T-helper 1 cell (primary cell): ENCODE measurements around the gene PHAF1.

Source experiments
- DNase-seq, 5 donors: peaks; one replicate each; pipeline ENCODE4 v3.0.0-alpha.2; 2012 to 2020

Gene PHAF1

DNA sequence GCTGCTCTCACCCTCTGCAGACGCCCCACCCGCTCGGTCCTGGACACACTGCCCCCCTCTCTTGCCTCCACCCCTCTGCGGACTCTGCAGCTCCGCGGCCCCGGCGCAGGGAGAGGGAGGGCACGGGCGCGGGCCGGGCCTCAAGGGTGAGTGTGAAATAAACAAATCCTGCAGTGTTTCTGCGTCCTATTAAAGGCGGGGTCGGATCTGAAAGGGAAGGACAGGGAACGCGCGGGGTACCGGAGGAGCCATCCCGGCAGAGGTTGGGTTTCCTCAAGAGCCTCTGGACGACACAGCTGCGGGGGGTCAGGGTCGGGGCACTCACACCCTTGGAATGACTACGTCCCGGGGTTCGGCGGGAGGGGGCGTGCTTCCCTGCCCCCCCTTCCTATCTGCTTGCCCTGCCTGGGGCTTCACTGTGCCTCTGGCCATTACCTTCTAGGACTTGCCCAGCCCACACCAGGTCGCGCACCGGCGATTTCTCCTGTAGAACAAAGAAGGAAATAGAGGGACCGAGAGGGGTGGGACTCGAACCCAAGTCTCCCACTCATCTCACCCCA lies 54.3 kb downstream of the PHAF1 start:
- DNase-seq, result no peak

DNA sequence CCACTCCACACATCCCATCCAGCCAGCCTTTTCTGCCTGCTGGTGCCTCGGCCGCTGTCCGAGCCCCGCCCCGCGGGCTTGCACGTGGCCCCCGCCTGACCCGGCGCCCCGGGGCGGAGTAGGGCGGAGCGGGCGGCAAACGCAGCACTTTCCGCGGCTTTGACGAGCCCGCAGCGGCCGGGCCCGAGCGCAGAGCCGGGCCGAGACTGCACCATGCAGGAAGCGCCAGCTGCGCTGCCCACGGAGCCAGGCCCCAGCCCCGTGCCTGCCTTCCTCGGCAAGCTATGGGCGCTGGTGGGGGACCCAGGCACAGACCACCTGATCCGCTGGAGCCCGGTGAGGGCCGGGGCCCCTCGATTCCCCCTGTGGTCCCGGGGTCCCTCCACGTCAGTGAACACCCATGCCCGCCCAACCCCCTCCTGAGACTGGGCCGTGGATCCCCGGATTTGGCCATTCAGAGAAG lies 54.9 kb downstream of the PHAF1 start, which contains the start of gene HSF4:
Gene HSF4 (plus strand): TSS at position 147 of the 463 bp plus-strand sequence. CDS start 67 bp downstream, at position 214.
- peak in 1 of 5 donors; percentile 67 for DNase-seq

DNA sequence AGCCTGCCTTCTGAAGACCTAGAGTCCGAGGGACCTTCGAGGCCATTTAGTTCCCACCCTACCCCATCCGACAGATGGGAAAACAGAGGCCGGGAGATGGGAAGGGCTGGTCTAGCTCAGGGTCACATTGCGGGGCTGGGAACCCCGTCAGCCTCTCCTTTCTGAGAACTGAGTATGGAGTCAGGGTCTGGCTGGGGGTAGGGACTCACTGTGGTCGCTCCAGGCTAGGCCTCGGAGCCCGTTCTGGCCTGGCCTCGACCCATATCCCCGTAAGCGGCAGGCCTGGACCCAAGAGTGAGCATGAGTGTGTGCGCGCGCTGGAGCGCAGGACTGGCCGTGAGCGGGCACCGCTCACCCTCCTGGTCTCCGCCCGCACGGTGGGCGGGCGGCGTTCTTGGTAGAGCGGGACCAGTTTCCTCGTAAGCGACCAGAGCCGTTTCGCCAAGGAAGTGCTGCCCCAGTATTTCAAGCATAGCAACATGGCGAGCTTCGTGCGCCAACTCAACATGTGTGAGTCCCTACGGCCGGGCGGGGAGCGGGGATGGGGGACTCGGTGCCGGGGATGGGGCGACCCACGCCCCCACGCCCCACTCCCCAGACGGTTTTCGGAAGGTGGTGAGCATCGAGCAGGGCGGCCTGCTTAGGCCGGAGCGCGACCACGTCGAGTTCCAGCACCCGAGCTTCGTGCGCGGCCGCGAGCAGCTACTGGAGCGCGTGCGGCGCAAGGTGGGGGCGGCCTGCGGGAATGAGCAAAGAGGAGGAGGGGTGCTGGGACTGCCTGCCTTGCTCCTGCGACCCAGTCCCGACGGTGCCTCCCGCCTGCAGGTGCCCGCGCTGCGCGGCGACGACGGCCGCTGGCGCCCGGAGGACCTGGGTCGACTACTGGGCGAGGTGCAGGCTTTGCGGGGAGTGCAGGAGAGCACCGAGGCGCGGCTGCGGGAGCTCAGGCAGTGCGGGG lies 55.7 kb downstream of the PHAF1 start:
- DNase-seq, result peak in 1 of 5 donors; percentile 61

DNA sequence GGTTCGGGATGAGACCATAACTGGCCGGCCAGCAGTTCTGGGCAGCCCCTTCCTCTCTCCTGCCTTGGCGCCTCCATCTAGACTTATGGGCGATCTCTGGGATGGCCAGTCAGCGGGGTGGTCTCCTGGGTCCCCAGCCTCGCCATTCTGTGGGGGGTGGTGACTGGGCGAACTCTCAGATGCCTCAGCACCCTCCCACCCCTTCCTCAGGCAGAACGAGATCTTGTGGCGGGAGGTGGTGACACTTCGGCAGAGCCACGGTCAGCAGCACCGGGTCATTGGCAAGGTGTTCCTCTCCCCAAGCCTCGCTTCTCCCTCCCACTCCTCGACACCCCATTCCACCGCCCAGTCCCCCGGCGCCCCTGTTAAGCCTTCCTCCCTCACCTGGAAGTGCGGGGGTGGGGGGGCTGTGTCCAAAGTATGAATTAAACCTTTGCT lies 56.4 kb downstream of the PHAF1 start:
- no peak for DNase-seq

DNA sequence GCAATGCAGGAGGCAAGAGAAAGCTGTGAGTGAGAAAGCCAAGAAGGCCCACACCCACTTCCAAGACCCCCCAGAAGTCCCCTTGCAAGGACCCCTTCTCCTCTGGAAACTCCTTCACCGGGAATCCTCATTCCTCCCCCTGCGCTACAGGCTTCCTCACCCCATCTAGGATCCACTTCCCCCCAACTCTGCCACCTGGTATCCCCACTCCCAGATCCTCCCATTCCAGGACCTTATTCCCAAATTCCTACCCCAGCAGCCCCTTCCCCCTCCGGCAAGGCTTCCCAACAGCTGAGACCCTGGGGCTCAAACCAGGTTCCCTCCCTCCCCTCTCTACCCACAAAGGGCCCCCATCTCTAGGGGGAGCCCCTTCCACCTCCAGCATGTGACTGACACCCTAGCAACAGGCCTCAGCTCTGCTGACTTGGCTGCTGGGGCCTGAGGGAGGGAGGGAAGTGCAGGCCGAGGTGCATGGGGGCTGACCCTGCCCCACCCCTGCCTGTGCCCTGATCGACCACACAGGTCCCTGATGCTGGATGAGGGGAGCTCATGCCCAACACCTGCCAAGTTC lies 56.9 kb downstream of the PHAF1 start:
- DNase-seq, result no peak

DNA sequence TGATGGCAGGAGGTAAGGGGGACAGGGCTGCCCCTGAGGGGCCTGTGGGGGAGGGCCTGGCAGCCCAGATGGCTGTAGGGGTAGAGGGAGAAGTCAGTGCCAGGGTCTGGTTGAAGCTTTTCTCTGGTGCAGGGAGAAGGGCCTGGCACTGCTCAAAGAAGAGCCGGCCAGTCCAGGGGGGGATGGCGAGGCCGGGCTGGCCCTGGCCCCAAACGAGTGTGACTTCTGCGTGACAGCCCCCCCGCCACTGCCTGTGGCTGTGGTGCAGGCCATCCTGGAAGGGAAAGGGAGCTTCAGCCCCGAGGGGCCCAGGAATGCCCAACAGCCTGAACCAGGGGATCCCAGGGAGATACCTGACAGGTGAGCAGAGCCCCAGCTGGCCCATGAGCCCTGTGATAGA lies 57.8 kb downstream of the PHAF1 start:
- DNase-seq, result no peak

DNA sequence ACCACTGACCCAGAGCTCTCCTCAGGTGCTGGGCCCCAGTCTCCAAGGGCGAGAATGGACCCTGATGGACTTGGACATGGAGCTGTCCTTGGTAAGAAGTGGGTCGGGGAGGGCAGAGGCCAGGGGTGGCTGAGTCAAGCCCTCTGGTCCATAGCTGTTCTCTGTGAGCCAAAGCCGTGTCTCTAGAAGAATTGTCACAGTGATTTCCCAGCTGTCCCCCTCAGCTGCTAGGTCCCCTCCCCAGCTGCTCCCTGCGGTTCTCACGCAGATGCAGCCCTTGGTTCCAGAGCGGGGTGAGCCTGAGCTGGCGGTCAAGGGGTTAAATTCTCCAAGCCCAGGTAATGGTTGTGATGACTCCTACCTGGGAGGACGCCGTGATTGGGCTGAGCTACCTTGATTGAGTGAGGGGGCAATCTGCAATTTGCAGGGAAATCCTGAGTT lies 59.3 kb downstream of the PHAF1 start:
- DNase-seq, result no peak

DNA sequence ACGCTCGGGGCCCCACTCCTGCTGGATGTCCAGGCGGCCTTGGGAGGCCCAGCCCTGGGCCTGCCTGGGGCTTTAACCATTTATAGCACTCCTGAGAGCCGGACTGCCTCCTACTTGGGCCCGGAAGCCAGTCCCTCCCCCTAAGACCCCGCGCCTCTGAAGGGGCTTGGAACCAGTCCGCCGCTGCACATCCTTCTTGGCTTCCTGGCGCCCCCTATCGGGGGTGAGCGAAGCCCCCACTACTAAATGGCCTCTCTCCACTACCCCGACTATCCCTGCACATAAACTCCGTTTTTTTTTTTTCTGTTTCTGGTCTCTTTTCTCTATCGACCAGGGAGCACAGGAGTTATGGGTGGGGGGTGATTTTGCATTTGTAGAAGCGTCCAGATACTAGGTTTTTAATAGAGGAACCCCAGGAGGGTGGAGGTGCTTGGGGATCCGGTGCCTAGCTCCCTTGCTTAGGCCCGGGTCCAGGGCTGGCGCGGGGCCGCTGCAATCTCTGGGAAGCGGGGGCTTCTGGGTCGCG lies 60.0 kb downstream of the PHAF1 start:
- DNase-seq, result peak in 1 of 5 donors; percentile 49

DNA sequence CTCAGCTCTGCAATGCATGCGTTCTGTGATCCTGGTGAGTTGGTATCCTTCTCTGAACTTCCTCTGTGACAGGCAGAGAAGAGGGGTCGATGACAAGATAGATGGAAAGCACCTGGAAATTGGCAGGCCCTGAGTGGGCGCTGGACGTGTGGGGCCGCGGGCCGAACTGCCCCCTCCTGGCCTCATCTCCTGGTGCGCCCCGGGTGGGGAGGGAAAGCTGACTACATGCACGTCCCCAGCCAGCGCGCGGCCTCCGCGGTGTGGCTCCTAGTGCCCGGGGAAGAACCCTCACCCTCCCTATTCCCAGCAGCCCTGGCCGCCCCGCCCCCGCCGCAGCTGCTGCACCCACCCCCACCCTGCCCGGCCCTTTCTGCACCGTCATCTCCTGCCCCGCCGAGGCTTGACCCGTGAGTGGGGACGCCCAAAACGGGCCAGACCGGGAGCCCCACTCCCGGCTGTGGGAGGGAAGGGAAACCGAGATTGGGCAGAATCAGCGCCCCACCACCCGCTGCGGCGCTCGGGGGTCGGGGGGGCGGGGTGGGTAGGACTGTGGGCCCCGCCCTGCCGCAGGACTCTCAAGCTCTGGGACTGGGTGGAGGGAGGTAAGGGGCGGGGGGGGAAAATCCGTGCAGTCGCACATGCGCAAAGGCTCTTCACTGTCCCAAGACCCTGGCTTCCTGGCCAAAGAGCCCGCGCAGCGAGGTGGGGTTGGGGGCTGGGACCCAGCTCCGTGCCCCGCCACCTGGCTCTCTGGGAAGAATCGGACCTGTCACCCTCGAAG lies 60.6 kb downstream of the PHAF1 start, which contains the start of gene NOL3:
Gene NOL3 (plus strand): TSS at position 371 of the 781 bp plus-strand sequence.
- DNase-seq, result peak in 1 of 5 donors; percentile 82

DNA sequence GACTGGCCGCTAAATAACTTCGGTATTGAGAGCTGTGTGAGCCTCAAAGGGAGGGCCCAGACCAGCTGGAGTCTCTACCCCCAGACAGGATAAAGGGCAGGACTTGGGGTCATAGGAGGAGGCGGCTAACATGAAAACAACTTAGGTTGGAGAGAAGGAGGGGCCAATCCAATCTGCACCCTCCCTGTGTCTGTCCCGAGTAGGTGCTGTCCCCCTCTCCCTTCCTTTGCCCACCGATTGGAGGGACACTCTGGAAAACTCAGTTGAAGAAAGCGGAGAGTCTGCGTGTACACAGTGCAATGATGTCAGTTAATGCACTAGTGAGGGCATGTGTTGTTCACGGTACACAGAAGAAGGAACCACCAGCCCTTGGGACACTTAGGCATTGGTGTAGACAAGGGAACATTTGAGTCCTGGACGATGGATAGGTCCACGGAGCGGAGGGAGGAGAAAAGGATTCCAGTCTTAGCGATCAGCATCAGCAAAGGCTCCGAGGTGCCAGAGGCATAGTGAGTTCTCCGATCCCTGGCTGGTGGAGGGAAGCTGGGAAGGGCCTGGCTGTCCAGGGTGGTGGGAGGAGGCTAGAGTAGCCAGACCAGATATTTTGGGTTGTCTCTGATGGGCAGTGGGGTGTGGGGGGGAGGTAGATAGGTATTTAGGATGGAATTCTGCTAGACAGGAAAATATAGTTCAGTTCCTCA lies 61.4 kb downstream of the PHAF1 start:
- DNase-seq, result no peak

DNA sequence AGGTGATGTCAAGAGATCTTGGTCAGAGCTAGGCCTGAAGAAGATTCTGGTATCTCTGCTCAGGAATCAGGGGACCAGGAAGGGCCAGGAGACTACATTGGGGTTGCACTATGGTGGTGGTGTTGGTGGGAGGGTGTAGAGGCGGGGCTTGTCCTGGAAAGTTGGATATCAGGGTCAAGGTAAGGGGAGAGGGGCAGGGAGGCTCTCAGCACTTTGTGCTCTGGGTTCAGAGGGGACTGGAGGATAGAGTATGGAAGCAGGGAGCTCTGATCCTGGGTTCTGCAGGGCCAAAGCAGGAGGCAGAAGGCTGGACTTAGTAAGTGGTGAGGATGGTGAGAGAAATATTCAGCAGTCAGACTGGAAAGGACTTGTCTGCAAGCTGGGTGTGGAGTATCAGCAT lies 63.6 kb downstream of the PHAF1 start:
- DNase-seq, result no peak

DNA sequence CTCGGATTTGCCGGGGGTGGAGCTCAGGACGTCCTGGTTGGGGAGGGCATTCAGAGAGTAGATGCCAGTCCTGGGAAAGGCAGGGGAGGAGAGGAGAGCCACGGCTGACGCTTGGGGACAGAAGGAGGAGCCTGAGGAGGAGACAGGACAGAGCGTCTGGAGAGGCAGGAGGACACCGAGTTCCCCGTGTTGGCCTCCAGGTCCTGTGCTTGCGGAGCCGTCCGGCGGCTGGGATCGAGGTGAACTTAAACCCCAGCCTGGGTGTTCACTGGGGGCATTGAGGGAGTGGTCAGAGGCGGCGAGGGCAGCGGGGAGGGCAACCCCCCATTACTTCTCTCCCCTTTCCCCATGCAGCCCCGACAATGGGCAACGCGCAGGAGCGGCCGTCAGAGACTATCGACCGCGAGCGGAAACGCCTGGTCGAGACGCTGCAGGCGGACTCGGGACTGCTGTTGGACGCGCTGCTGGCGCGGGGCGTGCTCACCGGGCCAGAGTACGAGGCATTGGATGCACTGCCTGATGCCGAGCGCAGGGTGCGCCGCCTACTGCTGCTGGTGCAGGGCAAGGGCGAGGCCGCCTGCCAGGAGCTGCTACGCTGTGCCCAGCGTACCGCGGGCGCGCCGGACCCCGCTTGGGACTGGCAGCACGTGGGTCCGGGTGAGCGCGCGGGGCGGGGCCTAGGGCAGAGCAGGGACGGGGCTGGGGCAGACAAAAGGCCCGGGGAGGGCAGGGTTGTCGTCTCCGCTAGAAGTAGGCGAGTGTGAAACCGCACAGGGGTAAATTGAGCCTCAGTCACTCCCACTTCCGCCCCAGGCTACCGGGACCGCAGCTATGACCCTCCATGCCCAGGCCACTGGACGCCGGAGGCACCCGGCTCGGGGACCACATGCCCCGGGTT lies 64.3 kb downstream of the PHAF1 start:
- peak; percentile 49 to 85 (median 59) for DNase-seq

DNA sequence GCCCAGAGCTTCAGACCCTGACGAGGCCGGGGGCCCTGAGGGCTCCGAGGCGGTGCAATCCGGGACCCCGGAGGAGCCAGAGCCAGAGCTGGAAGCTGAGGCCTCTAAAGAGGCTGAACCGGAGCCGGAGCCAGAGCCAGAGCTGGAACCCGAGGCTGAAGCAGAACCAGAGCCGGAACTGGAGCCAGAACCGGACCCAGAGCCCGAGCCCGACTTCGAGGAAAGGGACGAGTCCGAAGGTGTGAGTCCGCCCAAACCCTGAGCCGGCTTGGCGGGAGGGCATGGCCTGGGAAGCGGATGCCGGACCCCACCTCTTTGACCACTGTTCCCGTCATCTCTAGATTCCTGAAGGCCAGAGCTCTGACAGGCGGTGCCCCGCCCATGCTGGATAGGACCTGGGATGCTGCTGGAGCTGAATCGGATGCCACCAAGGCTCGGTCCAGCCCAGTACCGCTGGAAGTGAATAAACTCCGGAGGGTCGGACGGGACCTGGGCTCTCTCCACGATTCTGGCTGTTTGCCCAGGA lies 65.0 kb downstream of the PHAF1 start:
- DNase-seq, result no peak

DNA sequence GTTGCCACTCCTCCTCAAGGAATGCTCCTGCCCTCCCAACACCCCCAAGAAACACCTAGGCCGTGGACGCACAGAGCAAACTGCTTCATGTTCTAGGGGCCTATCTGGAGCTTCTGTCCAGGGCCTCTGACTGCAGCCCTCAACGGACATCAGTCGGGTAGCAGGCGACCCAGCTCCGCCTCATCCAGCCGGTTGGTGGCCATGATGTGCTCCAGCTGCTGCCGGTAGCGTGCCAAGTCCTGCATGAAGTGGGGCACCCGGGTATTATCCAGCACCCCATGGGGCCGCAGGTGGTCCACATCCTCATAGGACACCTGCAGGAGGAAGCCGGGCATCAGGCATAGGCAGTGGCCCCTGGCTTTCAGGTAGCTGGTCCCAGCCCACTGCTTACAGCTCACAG lies 66.9 kb downstream of the PHAF1 start:
- DNase-seq, result no peak

DNA sequence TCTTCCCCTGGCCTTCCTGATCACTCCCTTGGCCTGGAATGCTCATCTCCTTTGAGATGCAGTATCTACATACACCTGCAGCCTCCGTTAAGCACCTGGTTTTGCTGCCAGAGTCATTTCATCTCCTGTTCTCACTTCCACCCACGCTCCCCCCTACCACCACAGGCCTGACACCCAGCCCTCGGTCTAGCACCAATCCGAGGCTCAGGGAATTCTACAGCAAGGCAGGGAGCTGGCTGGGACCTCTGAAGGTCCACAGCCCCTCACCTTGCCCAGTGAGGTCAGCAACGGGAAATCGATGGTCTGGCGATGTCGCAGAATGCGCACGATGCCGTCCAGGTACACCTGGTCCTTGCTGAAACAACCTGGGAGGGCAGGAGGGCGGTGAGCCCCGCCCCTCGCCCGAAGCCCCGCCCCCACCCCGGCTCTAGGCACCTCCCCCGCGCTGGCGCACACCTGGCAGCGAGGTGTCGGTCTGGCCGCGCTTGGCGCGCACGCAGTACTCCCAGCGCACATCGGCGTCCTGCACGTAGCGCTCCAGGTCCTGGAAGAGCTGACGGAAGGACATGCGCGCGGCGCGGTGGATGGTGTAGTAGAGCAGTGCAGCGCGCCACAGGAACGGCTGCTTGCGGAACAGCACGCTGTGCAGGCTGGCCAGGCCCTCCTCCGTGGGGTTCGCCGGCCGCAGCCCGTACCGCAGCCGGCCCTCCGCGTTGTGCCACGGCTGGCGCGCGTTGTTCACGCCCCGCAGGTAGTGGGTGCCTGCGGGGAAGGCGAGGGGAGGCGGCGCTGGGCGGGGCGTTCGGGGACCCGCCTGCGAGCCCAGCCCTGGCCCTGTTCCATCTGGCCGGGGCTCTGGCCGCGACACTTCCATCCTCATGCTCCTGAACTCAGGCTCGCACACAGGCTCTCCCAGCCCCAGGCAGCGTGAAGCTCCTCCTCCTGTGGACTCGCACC lies 68.3 kb downstream of the PHAF1 start:
- peak; percentile 43 to 70 (median 53) for DNase-seq

DNA sequence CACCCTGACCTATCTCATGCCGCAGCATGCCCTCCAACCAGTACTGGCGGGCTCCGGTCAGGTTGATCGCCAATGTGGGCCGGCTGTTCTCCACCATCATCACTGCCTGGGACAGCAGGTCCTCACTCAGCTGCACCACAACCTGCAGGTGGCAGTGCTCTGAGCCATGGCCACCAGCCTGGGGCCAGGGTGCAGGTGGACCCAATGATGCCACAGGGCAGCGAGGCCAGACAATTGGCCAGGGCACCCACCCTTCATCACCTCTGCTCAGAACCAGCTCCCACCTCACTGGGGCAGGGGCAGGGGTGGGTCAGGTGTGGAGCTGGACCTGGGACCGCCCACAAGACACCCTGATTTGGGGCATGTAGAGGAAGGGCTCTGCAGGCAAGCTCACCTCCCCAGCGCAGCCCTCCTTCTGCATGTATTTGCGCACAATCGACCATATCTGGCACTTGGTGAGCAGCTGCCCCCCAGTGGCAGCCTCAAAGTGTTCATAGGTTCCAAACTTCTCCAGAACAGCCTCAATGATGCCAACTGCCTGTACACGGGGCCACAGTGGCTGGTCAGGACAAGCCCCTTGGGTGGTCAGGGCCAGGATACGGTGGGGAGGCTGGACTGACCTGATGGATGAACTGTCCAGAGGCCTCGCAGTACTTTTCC lies 69.8 kb downstream of the PHAF1 start:
- DNase-seq, result no peak

DNA sequence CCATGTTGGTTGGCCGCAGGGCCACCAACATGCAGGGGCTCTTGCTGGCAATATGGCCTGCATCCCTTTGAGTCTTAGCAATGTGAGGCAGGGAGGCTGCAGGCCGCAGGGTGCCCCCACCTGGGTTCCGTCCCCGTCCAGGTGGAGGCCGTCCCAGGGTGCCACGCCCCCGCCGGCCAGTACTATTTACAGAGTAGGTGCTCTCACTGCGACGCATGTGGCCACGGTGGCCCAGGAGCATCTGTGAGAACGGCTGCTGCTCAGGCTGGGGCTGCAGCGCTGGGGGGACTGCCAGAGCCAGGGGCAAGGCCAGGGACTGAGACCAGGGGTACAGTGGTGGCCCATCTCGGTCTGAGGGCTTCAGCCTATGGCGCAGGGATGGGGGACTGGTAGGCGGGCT lies 70.4 kb downstream of the PHAF1 start:
- DNase-seq, result no peak

DNA sequence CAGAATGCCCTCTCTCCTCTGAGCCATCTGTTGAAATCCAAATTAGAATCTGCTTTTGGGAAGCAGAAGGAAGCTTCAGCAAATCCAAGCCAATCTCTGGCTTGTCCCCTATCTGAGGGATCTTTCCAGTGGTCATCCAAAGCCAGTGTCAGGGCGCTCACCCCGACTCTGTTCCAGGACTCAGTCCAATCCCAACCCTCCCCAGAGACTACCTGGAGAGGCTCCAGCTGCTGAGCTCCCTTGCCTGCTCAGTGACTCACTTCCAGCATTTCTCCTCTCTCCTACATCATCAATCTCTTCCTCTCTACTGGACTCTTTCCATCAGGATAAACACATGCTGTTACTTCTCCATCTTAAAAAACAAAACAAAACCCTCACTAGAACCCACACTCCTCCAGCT lies 71.6 kb downstream of the PHAF1 start:
- DNase-seq, result no peak
